LoVo (cell line): ENCODE data around the gene PCDHGA8.
"Not testable (repeated sequence)": the region's sequence is repeated elsewhere in the genome, so short reads cannot be mapped to it uniquely, and the experiment has no call there.

Experiments
- DNase-seq: peaks from one replicate; pipeline ENCODE4 v3.0.0-alpha.2; 2016; ENCODE audit warnings: low spot score

The PCDHGA8 gene

GRCh38 chr5:141403387-141403786 lies 11.0 kb downstream of the PCDHGA8 start:
- DNase-seq = no peak

DNA sequence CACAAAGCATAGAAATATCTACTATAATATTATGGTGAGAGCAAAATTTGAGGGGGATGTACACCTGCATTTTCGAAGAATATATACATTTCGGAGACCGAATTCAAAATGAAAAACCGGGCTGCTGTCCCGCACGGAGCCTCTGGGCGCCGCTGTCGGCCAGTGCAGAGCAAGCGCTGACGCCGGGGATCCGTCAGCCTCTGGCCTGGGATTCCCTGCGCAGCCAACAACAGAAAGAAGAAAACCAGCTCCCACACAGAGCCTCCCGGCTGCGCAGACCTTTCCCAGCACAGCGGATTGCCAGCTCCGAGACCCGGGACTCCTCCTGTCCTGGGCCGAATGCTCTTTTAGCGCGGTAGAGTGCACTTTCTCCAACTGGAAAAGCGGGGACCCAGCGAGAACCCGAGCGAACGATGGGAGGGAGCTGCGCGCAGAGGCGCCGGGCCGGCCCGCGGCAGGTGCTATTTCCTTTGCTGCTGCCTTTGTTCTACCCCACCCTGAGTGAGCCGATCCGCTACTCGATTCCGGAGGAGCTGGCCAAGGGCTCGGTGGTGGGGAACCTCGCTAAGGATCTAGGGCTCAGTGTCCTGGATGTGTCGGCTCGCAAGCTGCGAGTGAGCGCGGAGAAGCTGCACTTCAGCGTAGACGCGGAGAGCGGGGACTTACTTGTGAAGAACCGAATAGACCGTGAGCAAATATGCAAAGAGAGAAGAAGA lies 15.5 kb downstream of the PCDHGA8 start, which contains the start of gene PCDHGB6:
TSS of gene PCDHGB6 (plus strand) at position 232 of the 716 bp plus-strand sequence. CDS start at position 414, 182 bp downstream.
- peak; percentile 25 for DNase-seq

DNA sequence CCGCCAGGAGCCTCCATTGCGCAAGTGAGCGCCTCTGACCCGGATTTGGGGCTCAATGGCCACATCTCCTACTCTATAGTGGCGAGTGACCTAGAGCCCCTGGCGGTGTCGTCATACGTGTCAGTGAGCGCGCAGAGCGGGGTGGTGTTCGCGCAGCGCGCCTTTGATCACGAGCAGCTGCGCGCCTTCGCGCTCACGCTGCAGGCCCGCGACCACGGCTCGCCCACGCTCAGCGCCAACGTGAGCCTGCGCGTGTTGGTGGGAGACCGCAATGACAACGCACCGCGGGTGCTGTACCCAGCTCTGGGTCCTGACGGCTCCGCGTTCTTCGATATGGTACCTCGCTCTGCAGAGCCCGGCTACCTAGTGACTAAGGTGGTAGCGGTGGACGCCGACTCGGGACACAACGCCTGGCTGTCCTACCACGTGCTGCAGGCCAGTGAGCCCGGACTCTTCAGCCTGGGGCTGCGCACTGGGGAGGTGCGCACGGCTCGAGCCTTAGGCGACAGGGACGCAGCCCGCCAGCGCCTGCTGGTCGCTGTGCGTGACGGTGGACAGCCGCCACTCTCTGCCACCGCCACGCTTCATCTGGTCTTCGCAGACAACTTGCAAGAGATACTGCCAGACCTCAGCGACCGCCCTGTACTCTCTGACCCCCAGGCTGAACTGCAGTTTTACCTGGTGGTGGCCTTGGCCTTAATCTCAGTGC lies 17.3 kb downstream of the PCDHGA8 start:
- no peak for DNase-seq

GRCh38 chr5:141411575-141411974 lies 19.1 kb downstream of the PCDHGA8 start:
- no peak for DNase-seq

DNA sequence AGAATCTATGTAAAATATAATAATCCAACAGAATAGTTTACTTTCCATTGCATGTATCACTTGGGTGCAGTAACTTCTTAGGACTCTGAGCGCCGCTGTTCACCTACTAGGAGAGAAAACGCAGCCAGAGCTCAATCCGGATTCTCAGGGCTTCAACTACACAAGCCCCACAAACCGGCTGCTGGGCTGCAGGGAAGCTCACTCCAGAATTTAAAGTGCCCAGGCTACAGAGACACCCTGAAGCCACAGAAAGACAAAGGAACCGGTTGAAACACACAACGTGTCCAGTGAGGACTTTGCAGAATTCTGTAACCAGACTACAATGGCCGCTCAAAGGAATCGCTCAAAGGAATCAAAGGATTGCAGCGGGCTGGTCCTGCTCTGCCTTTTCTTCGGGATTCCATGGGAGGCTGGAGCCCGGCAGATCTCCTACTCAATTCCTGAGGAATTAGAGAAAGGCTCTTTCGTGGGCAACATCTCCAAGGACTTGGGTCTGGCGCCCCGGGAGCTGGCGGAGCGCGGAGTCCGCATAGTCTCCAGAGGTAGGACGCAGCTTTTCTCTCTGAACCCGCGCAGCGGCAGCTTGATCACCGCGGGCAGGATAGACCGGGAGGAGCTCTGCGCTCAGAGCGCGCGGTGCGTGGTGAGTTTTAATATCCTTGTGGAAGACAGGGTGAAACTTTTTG lies 20.6 kb downstream of the PCDHGA8 start, which contains the start of gene PCDHGA10:
TSS of gene PCDHGA10 (plus strand) at position 134 of the 686 bp plus-strand sequence. CDS start at position 323, 189 bp downstream.
- DNase-seq = peak; percentile 71

- no peak for DNase-seq
These were observed 21.2 kb downstream of the PCDHGA8 start for GRCh38 chr5:141413540-141414069.

- not testable (repeated sequence) for DNase-seq
These were observed 22.3 kb downstream of the PCDHGA8 start for GRCh38 chr5:141414548-141415274.

- not testable (repeated sequence) for DNase-seq
These were observed 22.8 kb downstream of the PCDHGA8 start for GRCh38 chr5:141415275-141415618.

GRCh38 chr5:141417494-141418172 lies 25.2 kb downstream of the PCDHGA8 start, which contains the start of gene PCDHGB7:
Gene PCDHGB7 (plus strand): TSS chr5:141417677. CDS start chr5:141417860, 183 bp downstream.
- peak; percentile 48 for DNase-seq

DNA sequence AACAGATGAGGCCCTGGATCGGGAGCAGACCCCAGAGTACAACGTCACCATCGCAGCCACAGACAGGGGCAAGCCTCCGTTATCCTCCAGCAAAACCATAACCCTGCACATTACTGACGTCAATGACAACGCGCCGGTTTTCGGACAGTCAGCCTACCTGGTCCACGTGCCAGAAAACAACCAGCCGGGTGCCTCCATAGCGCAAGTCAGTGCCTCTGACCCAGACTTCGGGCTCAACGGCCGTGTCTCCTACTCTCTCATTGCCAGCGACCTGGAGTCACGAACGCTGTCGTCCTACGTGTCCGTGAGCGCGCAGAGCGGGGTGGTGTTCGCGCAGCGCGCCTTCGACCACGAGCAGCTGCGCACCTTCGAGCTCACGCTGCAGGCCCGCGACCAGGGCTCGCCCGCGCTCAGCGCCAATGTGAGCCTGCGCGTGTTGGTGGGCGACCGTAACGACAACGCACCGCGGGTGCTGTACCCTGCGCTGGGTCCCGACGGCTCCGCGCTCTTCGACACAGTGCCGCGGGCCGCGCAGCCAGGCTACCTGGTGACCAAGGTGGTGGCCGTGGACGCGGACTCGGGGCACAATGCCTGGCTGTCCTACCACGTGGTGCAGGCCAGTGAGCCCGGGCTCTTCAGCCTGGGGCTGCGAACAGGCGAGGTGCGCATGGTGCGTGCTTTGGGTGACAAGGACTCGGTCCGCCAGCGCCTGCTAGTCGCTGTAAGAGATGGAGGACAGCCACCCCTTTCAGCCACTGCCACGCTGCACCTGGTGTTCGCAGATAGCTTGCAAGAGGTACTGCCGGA lies 26.8 kb downstream of the PCDHGA8 start:
- DNase-seq = no peak

DNA sequence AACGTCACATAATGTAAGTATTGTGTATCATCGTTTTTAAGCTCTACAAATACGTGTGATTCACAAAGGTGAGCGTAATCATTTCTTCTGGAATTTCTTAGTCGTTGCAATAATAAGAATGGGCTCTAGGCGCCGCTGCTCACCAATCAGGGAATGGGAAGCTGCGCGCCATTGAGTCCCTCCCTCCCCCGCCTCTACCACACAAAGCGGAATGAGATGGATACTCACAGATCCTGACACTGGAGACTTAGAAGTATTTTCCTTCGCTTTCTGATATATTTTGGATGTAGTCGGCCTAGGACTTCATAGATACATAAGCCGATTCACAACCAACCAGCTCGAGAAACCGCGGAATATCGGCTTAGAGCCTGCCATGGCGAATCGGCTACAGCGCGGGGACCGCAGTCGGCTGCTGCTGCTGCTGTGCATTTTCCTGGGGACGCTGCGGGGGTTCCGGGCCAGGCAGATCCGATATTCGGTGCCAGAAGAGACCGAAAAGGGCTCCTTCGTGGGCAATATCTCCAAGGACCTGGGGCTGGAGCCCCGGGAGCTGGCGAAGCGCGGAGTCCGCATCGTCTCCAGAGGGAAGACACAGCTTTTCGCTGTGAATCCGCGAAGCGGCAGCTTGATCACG lies 28.5 kb downstream of the PCDHGA8 start, which contains the start of gene PCDHGA11:
TSS of gene PCDHGA11 (plus strand) at position 197 of the 634 bp plus-strand sequence. CDS start at position 374, 177 bp downstream.
- DNase-seq = no peak

GRCh38 chr5:141421489-141421855 lies 29.0 kb downstream of the PCDHGA8 start:
- no peak for DNase-seq

GRCh38 chr5:141422742-141423291 lies 30.4 kb downstream of the PCDHGA8 start:
- DNase-seq = no peak

DNA sequence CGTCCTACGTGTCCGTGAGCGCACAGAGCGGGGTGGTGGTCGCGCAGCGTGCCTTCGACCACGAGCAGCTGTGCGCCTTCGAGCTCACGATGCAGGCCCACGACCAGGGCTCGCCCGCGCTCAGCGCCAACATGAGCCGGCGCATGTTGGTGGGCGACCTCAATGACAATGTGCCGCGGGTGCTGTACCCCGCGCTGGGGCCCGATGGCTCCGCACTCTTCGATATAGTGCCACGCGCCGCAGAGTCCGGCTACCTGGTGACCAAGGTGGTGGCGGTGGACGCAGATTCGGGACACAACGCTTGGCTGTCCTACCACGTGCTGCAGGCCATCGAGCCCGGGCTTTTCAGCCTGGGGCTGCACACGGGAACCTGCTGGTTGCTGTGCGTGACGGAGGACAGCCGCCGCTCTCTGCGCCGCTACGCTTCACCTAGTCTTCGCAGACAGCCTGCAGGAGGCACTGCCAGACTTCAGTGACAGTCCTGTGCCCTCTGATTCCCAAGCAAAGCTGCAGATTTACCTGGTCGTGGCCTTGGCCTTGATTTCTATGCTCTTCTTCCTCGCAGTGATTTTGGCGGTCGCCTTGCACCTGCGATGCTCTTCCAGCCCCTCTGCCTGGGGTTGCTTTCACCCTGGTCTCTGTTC lies 35.5 kb downstream of the PCDHGA8 start:
- no peak for DNase-seq

- no peak for DNase-seq
These were observed 38.1 kb downstream of the PCDHGA8 start, which contains the start of gene PCDHGA12 for GRCh38 chr5:141430332-141431113. Gene PCDHGA12 (plus strand): TSS chr5:141430507. CDS start chr5:141430760, 253 bp downstream.

DNA sequence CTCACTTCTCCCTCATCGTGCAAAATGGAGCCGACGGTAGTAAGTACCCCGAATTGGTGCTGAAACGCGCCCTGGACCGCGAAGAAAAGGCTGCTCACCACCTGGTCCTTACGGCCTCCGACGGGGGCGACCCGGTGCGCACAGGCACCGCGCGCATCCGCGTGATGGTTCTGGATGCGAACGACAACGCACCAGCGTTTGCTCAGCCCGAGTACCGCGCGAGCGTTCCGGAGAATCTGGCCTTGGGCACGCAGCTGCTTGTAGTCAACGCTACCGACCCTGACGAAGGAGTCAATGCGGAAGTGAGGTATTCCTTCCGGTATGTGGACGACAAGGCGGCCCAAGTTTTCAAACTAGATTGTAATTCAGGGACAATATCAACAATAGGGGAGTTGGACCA lies 38.9 kb downstream of the PCDHGA8 start:
- no peak for DNase-seq

- not testable (repeated sequence) for DNase-seq
These were observed 39.9 kb downstream of the PCDHGA8 start for GRCh38 chr5:141432308-141432707.

DNA sequence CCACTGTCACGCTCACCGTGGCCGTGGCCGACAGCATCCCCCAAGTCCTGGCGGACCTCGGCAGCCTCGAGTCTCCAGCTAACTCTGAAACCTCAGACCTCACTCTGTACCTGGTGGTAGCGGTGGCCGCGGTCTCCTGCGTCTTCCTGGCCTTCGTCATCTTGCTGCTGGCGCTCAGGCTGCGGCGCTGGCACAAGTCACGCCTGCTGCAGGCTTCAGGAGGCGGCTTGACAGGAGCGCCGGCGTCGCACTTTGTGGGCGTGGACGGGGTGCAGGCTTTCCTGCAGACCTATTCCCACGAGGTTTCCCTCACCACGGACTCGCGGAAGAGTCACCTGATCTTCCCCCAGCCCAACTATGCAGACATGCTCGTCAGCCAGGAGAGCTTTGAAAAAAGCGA lies 40.3 kb downstream of the PCDHGA8 start:
- DNase-seq = not testable (repeated sequence)
